ENCODE measurements around the gene TMEM121.
"Not testable (repeated sequence)": the region's sequence is repeated elsewhere in the genome, so short reads cannot be mapped to it uniquely, and the experiment has no call there.

TMEM121 gene

DNA sequence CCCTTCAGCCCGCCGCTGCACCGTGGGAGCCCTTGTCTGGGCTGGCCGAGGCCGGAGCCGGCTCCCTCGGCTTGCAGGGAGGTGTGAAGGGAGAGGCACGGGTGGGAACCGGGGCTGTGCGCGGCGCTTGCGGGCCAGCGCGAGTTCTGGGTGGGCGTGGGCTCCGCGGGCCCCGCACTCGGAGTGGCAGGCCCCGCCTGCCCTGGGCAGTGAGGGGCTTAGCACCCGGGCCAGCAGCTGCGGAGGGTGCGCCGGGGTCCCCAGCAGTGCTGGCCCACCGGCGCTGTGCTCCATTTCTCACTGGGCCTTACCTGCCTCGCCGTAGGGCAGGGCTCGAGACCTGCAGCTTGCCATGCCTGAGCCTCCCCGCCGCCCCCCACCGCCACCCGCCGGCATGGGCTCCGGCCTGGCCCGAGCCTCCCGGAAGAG lies 21.4 kb downstream of the TMEM121 start:
- no peak for DNase-seq

DNA sequence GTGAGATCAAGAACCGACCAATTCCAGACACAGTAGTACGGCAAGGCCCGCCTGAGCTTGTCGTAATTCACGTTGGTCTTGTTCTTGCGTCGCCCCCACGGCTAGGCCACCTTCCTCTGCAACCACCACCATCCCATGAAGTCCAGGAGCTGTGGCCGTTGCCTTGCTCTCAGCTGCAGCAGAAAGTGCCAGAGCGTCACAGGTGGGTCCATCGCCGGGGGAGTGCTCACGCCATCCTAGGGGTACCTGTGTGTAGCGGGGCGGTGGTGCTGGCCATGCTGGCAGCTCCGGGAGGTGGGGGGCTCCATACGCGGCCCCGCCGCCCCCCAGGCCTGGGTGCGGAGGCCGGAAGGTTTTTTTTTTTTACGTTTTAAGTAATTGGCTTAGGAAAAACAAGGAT lies 23.1 kb downstream of the TMEM121 start:
- no peak for DNase-seq

GRCh38 chr14:105554022-105554421 lies 27.6 kb downstream of the TMEM121 start:
- no peak for DNase-seq

- no peak for DNase-seq
Observed at GRCh38 chr14:105554523-105554922, 28.1 kb downstream of the TMEM121 start.

DNA sequence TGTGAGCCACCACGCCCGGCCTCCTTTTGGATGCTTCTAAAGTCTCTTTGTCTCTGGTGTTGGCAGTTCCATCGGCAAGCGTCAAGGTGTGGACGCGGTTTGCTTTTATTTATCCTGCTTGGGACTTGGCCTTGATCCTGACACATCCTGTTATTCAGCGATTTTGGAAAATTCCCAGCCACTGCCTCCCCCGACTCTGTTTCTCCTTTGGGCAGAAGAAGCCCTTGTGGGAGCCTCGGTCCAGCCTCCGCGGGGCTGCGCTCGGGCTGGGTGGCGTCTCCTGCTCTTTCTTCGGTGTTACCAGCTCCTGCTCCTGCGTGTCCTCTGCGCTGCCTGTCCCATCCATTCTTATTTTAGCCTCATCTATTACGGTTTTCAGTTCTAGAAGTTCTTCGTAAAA lies 31.3 kb downstream of the TMEM121 start:
- not testable (repeated sequence) for DNase-seq

- DNase-seq: not testable (repeated sequence)
Observed at GRCh38 chr14:105558449-105559154, 32.2 kb downstream of the TMEM121 start.

DNA sequence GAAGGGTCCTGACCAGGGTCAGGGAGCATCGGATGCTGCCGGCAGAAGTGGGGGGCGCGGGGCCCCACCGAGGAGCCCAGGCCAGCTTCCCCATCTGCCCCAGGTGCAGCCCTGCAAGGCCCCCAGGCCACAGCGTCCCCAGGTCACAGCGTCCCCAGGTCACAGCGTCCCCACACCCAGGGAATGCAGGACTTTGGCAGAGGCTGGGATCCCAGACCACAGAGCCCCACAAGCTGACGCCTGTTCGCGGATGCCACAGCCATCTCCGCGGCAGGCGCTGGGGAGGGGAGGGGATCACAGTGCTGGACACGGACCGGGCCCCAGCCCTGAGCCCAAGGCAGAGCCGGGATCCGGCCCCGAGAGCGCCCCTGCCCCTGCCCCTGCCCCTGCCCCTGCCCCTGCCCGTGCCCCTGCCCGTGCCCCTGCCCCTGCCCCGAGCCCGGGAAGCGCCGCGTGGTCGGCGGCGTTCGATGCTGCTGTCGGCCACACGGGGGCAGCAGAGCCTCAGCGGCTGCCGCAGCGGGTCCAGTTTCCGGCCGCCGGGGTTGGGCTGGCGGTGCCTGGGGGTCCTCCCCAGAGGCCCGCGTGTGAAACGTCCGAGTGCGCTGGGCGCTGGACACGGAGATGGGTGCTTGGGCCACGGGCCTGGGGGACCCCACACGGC lies 33.1 kb downstream of the TMEM121 start:
- not testable (repeated sequence) for DNase-seq

DNA sequence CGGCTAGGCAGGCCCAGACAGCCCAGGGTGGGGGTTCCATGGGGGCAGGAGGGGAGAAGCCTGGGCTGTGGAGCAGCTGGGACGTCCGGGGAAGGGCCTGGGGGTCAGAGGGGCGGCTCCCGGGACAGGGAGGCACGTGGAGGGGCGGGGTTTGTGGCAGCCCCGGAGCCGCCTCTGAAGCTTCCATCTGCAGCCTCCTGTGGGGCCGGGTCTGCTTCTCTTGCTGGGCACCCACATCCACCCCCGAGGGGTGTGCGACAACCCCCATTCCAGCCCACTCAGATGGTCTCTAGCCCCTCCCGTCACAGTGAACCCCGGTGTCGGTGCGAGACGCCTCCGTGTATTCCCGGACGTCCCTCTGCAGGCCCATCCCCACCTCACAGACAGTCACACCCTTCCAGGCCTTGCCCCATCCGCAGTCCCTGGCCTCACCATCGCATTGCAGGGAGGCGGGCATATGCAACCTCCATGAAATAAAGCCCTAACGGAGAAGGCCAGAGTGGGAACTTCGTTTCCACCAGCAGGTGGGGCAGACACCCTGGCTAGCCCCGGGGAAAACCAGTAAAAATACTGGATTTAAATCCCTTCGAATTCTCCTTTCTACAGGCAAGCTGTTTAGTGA lies 33.8 kb downstream of the TMEM121 start:
- not testable (repeated sequence) for DNase-seq

- DNase-seq: not testable (repeated sequence)
Observed at GRCh38 chr14:105561345-105561744, 35.0 kb downstream of the TMEM121 start.

GRCh38 chr14:105562713-105563346 lies 36.4 kb downstream of the TMEM121 start:
- DNase-seq: no peak

DNA sequence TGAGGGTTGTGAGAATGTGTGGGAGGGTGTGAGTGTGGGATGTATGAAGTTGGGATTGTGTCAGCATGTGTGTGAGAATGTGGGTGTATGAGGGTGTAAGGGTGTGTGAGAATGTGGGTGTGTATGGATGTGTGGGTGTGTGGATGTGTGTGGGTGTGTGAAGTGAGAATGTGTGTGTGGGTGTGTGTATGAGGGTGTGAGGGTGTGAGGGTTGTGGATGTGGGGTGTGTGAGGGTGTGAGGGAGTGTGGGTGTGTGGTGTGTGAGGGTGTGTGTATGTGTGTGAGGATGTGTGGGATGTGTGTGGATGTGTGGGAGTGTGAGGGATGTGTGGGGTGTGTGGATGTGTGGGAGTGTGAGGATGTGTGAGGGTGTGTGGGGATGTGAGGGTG lies 37.0 kb downstream of the TMEM121 start:
- no peak for DNase-seq

DNA sequence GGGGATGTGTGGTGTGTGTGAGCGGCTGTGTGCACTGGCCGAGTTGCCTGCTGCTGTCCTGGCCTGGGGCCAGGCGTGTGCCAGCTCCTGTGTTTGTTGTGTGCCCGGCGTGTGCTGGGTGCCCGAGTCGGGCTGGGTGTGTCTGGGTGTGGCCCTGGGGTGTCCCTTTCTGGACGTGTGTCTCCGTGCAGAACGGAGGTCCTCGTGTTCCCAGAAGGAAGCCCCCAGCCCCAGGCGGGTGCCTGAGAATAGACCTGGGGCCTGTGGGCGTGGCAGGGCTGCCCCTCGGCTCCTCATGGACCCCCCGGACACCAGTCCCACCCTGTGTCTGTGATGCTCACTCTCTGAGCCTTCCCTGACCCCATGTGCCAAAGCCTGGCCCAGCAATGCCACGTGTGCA lies 38.2 kb downstream of the TMEM121 start:
- not testable (repeated sequence) for DNase-seq

- DNase-seq: not testable (repeated sequence)
Observed at GRCh38 chr14:105565185-105565919, 39.0 kb downstream of the TMEM121 start.

DNA sequence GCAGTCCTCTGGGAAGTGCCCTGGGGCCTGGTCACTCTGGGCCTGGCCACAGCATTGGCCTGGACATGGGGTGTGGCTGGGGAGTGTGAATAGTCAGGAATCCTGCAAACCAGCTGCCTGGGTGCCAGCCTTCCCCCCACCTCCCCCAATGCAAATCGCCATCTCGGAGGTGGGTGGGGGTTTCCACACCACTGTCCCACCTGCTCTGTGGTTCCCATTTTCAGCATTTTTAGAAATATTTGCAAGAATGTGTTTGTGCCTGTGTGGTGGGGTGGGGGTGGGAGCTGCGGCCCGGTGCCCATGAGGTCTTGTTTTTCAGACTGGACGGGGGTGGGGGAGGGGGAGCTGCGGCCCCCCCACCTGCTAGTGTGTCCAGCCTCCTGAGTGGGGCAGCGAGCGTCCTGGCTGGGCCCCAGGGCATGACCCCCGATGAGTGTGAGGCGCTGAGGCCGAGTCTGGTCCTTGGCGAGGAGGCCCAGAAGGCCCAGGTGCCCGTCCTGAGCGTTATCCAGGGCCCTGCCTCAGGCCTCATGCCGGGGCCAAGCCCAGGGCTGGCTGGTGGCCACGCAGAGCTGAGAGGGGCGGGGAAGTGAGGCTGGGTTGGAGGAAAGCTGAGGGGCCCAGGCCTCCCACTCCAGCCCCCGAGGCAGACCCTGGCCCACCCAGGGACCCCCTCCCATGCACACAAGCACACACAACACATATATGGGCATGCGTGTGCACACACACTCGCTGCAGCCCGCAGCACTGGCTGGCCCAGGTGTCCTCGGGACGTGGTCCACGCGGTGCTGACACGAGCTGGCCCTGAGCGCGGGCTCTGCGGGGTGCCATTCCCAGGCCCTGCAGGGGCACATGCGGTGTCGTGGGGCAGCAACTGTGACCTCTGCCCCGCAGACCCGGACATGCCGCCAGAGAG lies 40.1 kb downstream of the TMEM121 start:
- not testable (repeated sequence) for DNase-seq

GRCh38 chr14:105567164-105568103 lies 41.1 kb downstream of the TMEM121 start:
- not testable (repeated sequence) for DNase-seq

DNA sequence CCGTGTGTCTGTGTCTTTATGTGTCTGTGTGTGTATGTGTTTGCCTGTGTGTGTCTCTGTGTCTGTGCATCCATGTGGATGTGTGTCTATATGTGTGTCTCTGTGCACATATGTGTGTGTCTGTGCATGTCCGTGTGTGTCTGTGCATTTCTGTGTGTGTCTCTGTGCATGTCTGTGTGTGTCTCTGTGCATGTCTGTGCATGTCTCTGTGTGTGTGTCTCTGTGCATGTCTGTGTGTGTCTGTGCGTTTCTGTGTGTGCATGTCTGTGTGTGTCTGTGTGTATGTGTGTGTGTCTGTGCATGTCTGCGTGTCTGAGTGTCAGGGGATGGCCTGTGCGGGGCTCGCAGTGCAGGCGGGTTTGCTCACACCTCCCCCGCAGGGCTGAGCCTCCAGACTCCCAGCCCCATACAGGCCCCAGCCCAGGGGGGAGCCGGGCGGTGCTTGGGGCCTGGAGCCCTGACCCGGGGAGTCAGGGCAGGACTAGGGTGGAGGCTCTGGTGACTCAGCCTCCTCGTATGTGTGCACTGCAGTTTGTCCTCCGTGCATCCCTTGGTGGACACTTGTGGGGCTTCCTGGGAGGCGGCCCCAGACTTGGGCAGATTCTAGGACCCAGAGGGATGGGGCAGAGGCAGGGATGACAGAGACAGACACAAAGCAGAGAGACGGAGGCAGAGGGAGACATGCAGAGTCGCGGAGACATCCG lies 41.9 kb downstream of the TMEM121 start:
- not testable (repeated sequence) for DNase-seq

GRCh38 chr14:105568859-105569766 lies 42.7 kb downstream of the TMEM121 start:
- DNase-seq: no peak

GRCh38 chr14:105570482-105570881 lies 44.1 kb downstream of the TMEM121 start:
- no peak for DNase-seq

Measured in femur (tissue), 1 donor.